ENCODE data around the gene CDH4.

The CDH4 gene

DNA sequence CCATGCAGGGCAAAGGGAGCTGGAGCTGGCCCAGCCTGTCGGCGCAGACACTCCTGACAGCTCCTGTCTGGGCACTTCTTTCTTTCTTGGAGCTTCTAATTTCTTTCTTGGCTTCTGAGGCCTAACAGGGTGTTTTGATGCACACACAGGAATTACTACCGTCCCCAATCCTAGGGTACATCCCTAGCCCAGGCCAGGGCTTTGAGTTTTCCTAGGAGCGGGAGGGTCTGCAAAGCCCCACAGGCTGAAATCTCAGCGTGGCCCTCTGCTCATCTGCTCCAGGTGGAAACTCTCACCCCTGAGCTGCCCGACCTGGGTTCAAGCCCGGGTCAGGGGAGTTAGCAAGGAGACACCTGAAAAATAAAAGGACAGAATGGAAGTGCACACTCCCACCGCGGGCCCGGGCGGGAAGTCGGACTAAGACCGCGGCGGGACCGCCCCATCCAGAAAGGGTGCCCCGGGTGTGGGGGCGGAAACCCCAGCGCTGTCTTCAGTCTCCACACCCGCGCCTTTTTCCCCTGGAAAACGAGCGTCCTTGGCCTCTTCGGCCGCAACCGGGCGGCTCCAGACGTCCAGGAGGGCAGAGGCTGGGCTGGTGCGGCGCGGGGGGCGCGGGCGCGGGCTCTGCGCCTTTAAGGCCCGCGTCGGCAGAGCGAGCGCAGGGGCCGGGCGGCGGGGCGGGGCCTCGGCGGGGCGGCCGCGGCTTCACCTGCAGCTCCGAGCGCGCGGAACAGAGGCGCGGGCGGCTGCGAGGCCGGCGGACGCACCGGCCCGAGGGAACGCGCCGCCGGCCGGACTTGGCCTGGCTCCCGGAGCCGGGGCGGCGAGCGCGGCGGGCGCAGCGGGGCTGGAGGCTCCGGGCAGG lies at the start of gene CDH4:
CDH4 (plus strand) TSS at position 733 of the 865 bp plus-strand sequence.
- DNase-seq, result no peak

- DNase-seq, result no peak
These were observed 48.7 kb upstream of the CDH4 start for GRCh38 chr20:61203320-61203719.

GRCh38 chr20:61204206-61204605 lies 47.9 kb upstream of the CDH4 start:
- DNase-seq, result no peak

- DNase-seq, result no peak
These were observed 46.3 kb upstream of the CDH4 start for GRCh38 chr20:61205769-61206168.

- DNase-seq, result no peak
These were observed 41.2 kb upstream of the CDH4 start for GRCh38 chr20:61210862-61211261.

DNA sequence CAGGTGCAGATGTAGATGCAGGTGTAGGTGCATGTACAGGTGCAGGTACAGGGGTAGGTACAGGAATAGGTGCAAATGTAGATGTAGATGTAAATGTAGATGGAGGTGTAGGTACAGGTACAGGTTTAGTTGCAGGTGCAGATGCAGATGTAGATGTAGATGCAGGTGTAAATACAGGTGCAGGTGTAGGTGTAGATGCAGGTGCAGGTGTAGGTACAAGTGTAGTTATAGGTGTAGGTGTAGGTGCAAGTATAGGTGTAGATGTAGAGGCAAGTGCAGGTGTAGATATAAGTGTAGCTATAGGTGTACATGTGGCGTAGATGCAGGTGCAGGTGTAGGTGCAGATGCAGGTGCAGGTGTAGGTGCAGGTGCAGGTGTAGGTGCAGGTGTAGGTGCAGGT lies 34.2 kb upstream of the CDH4 start:
- no peak for DNase-seq

DNA sequence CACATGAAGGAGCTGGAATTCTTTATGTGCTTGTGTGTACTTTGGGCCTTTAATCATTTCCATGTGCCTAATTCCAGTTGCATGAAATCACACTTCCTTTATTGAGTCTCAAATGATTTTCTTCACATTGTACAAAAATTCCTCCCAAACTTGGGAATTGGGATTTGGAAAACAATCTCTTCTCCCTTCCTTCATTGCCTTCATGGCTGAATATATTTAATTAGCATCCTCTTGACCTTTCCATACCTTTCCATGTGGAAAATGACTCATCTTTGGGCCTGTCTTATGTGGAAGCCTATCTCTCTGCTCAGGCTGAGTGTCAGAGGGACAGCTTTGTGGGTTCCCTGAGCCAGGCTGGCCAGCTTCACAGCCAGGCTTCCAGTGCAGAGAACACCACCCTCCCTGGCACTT lies 33.0 kb upstream of the CDH4 start:
- no peak for DNase-seq

- no peak for DNase-seq
These were observed 31.9 kb upstream of the CDH4 start for GRCh38 chr20:61220131-61220530.

GRCh38 chr20:61220626-61221325 lies 31.3 kb upstream of the CDH4 start:
- no peak for DNase-seq

GRCh38 chr20:61222699-61223098 lies 29.4 kb upstream of the CDH4 start:
- no peak for DNase-seq

- no peak for DNase-seq
These were observed 28.9 kb upstream of the CDH4 start for GRCh38 chr20:61223121-61223520.

DNA sequence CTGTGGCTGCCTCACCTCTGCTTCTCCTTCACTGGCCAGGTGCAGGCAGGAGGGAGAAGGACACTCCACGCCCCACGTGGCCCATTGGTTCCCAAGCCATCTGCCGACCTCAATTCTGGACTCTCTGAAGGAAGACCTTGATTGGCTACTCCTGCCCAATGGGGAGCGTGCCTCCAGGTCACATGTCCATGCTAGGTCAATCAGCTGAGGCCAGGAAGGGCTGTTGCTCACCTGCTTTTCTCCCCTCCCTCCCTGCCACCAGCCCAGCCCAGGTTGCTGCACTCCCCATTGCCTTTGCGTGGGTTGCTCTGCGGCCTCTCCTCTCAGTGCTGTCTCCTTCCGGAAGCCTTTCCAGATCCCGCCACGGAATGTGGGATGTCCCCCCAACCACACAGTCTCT lies 21.9 kb upstream of the CDH4 start:
- DNase-seq, result no peak

GRCh38 chr20:61233590-61233989 lies 18.5 kb upstream of the CDH4 start:
- no peak for DNase-seq

DNA sequence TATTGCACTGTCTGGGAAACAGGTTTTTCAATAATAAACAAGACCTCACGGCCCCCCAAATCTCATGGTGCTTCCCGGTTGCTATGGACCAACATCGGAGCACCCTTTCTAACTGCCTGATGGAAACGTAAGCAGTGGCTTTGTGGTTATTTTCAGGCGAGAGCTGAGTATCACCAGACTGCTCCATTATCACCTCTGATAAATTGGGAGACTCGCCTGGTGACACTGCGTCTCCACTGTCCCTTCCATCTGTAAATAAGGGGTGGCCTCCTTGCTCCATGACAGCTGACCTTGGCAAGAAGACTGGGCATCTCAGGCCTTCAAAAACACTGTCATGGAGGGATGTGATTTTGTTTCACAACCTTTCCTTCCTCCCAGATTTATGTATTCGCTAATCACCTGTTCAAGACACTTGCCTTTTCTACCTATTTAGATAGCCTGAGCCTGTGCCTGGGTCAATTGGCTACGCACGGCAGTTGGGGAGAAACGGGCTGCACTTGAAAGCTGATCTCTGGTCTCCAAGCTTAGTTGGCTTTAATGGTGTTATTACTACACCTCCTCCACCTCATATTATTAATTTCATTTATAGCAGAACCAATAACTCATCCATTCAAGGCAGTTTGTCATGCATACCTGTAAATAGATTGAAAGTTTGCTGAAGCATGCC lies 17.7 kb upstream of the CDH4 start:
- no peak for DNase-seq

GRCh38 chr20:61236713-61237112 lies 15.3 kb upstream of the CDH4 start:
- DNase-seq, result no peak

DNA sequence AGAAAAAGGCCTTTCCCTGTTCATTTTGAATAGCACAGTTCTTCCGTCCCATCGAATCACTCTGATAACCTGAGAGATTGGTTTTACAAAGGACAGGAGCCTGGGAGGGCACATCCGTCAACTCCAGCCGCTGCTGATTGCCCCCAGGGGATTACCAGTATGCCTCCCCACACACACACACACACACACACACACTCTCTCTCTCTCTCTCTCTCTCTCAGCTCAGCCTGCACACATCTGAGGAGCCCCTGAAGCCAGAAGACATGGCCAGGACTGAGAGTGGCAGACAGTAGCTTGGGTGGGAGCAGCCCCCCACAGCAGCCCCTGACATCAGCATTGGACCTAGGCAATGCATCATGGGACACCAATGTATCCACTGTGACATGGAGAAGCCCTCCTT lies 13.2 kb upstream of the CDH4 start:
- no peak for DNase-seq

DNA sequence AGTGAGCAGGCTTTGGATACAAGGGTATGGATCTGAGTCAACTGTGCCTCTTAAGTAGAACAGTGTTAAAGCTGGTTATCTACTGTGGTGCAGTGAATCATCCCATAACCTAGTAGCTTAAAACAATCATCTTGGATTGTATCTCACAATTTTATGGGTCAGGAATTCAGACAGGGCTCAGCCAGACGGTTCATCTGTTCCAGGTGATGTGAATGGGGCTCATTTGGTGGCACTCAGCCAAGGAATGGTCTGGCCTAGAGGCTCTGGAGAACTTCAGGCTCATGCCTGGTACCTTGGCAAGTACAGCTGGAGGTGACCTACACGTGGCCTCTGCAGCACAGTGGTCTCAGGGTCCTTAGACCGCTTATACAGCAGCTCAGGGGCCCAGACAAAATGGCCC lies 11.2 kb upstream of the CDH4 start:
- no peak for DNase-seq

GRCh38 chr20:61244213-61244612 lies 7.8 kb upstream of the CDH4 start:
- no peak for DNase-seq

DNA sequence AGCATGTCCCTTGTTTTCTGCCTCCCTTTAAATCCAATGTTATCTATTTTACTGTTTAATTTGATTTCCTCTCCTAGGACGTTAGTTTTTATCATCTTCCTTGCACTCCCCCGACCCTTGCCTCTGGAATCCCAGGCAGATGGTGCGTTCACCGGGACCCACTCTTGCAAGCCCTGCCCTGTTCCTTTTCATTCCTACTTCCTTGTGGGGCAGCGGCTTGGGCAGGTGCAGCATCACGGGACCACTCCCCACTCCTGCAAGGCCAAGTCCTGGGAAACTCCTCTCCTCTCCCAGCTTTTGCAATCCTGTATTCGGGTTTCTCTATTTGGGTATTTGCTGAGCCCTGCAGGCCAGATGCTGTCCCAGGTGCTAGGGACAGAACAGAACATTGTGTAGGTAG lies 5.8 kb upstream of the CDH4 start:
- no peak for DNase-seq

DNA sequence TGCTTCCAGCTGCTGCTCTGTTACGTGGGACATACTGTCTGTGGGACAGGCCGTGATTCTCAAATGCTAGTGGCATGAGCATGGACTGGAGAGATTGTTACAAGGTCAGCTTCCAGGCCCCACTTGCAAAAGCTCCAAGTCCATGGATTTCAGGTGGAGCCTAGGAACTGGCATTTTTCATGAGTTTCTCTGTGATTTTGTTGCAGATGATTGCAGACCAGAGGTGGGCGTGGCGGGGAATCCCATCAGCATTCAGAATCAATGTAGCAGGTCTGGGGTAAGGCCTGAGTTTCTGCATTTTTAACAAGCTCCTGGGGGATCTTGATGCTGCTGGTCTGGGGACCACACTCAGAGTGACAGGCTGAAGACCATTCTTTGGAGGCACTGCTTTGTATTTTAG lies 2.4 kb upstream of the CDH4 start:
- no peak for DNase-seq

GRCh38 chr20:61252601-61253263 lies 671 bp downstream of the CDH4 start:
- DNase-seq, result no peak

DNA sequence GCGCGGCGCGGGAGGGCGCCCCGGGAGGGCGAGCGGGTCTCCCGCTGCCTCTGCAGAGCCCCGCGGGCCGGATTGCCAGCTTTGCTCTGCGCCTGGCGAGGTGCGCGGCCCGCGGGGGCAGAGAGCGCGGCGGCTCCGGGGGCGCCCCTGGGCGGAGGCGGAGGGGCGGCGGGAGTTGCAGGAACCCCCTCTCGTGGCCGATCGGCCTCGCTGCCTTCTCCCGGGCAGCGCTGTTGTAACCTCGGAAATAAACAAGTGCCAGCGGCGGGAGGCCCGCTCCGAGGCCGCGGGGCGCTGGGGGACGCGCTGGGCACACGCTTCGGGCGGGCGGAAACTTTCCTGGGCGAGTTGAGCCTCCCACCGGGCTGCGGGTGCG lies 1.2 kb downstream of the CDH4 start:
- DNase-seq, result no peak
